GM19023 (cell line): ENCODE results near the gene SPAM1.
"Not testable (repeated sequence)": the region's sequence is repeated elsewhere in the genome, so short reads cannot be mapped to it uniquely, and the experiment has no call there.

Experiments used
- ATAC-seq: cut with Tn5 transposase; IDR thresholded peaks from one replicate; pipeline ENCODE4 v1.9.1; 2021; ENCODE audit warnings: mild to moderate bottlenecking, moderate library complexity; ENCODE audit not compliant: unreplicated experiment

The SPAM1 gene

GRCh38 chr7:123924941-123925340 lies at the start of gene SPAM1:
SPAM1 (plus strand) TSS chr7:123925241; CDS start chr7:123953571, 28,330 bp downstream.
- ATAC-seq, result no peak

- ATAC-seq, result no peak
Measured at GRCh38 chr7:123876557-123877256, 48.3 kb upstream of the SPAM1 start.

DNA sequence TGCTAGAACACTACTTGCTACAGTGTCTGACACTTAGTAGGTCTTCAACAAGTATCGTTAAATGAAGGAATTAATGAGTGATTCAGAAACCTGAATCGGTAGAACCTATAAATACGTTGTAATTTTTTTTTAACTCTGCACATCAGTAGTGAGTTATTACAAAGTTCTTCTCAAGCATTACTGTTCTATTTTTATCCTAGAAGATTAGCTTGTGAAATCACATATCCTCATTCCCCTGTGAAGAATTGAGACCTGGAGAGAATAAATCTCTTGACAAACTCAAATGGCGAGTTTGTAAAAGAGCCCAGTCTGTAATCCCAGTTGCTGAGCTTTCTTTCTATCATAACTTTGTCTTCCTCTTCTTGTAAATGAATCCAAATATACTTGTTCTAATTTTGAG lies 45.4 kb upstream of the SPAM1 start:
- ATAC-seq, result no peak

- no peak for ATAC-seq
Measured at GRCh38 chr7:123881300-123881699, 43.7 kb upstream of the SPAM1 start.

- no peak for ATAC-seq
Measured at GRCh38 chr7:123883154-123883553, 41.9 kb upstream of the SPAM1 start.

DNA sequence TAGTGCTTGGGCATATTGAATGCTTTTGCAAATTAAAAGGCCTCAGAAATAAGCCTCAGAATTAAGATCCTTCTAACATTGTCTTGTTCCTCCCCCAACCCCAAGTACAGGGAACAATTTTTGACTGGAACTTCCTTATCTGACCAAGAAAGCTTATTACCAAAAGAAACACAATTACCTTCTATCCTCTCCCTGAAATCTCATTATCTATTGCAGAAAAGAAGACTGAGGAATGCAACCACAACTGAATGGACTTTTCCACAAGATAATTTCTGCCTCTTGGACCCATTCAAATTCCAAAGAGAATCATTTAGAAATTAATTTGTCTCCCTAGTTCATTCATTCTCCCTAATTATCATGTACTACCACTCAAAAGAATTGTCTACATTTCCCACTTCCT lies 36.8 kb upstream of the SPAM1 start:
- ATAC-seq, result no peak

DNA sequence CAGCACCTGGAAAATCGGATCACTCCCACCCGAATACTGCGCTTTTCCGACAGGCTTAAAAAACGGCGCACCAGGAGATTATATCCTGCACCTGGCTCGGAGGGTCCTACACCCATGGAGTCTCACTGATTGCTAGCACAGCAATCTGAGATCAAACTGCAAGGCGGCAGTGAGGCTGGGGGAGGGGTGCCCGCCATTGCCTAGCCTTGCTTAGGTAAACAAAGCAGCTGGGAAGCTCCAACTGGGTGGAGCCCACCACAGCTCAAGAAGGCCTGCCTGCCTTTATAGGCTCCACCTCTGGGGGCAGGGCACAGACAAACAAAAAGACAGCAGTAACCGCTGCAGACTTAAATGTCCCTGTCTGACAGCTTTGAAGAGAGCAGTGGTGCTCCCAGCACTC lies 30.3 kb upstream of the SPAM1 start:
- ATAC-seq, result not testable (repeated sequence)

- ATAC-seq, result no peak
Measured at GRCh38 chr7:123901101-123901500, 23.9 kb upstream of the SPAM1 start.

DNA sequence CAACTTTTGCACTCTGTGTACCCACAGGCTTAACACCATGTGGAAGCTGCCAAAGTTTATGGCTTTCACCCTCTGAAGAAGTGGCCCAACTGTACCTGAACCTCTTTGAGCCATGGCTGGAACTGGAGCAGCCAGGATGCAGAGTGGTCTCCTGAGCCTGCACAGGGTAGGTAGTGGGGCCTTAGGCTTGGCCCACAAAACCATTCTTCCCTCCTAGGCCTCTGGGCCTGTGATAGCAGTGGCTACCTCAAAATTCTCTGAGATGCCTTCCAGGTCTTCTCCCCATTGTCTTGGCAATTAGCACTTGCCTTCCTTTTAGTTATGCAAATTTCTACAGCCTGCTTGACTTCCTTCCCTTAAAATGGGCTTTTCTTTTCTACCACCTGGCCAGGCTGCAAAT lies 19.3 kb upstream of the SPAM1 start:
- no peak for ATAC-seq

- no peak for ATAC-seq
Measured at GRCh38 chr7:123916240-123916724, 8.8 kb upstream of the SPAM1 start.

- no peak for ATAC-seq
Measured at GRCh38 chr7:123917878-123918277, 7.2 kb upstream of the SPAM1 start.

DNA sequence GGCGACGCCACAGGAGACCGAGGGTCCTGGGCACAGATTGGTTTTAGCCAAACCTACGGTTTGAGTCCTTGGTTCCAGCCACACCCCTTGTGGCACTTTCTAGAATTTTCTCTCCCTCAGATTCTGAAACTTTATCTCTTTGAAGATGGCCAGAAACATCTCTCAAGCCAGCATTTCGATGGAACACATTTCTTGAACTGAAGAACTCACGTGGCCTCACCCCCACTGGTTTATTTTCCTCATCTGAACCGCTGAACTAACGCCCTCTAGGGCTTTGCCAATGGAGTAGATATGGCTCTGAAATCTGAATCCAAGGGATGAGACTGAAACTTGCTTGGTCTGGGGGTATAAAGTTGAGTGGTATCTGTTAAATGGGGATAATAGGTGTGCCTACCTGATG lies 6.7 kb upstream of the SPAM1 start:
- no peak for ATAC-seq

DNA sequence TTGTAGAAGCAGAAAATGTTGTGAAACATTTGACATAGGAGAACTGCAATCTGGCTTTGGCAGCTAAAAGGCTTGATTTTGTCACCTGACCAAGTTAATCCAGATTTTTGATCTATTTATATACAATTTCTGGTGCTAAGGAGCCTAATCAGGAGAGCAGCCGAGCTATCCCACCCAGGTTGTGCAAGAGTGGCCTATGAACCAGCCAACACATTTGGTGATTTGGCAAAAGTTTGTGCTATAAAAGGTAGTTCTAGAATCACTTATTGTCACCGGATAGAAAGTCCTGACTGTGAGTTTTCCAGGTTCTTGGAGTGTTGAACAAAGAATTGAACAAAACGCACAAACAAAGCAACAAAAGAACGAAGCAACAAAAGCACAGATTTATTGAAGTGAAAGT lies 1.4 kb upstream of the SPAM1 start:
- no peak for ATAC-seq

DNA sequence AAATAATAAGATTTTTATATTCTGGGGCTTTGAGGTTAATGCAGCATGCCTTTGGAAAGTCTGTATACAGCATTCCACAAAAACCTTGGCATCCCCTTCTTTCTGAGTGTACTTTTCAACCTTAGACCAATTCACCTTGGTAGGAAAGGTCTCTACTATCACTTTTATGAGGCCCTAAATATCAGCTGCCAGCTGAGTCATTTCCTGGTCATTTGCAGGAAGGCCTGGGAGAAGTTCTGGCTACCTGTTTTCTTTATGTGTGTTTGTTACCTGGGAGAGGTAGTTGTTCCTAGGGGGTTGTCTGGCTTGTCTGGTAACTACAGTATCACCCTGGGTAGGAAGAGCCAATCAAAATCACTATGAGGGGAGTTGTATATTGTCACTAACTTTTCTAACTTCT lies 4.1 kb downstream of the SPAM1 start:
- no peak for ATAC-seq

DNA sequence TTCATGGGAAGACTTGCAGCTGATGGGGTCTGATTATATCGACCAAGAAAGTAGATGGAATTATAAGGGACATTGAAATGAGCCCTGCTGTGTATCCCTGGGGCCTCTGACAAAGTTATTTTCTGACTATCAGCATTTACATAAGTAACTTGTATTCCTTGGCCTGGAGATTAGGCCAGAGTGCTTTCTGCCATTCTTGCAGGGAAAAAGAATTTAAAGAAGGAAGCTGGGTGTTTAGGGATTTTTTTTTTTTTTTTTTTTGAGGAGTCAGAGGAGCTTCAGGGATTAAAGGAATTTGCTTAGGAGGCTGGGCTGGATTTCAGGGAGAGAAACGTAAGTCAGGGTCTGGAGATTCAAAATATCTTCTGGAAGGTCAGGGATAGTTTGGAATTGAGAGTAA lies 4.6 kb downstream of the SPAM1 start:
- ATAC-seq, result no peak

DNA sequence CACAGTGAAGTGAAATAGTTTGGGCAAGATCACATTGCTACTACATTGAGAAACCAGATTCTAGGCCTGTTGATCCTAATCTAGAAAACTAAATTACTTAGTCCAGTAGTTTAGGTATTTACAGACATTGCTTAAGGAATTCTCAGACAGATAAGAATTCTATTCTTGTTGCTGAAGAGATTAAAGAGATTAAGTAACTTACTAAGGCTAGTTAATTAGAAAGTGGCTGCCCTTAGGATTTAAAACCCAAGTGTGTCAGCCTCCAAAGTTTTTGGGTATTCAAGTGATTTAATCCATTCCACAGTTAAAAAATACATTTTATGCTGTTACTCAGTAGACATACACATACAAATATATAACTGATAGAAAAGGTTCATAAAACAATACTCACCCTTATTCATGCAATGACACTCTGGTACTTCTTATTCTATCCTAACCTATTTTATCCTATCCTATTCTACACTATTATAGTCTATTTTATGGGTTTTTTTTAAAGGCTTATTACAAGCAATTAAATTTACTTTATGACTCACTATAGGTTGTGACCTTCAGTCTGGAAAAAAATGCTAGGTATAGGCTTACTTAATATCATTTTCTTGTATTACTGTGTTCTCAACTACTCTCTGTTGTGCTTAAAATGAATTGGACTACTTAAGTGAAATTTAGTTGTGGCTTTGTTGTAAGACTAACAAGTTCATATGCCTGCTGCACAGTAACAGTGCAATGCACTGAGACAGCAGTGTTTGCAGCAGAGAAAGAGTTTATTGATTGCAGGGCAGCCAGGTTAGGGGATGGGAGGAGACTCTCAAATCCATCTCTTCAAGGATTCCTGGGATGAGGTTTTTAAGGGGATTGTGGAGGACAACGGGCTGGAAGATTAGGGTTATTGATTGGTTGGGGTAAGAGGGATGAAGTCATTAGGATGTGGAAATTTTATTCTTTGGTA lies 10.7 kb downstream of the SPAM1 start:
- ATAC-seq, result no peak

DNA sequence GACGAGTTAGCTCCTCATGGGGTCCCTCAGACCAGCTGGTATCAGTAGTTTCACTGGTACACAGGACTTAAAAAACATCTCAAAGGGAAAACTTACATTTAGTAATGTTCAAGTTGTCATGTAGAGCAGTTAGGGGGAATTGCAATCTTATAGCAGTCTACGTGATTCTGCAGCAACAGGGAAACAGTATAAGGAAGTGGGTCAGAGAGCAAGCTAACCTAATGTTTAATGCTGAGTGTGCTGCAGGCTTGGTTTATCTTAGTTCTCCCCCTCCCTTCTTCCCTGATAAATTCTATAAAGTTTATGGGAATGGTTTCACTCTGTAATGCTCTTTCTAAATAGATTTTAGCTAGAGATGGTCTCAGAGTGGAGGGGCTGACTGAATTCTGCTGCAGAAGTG lies 11.3 kb downstream of the SPAM1 start:
- ATAC-seq, result no peak

DNA sequence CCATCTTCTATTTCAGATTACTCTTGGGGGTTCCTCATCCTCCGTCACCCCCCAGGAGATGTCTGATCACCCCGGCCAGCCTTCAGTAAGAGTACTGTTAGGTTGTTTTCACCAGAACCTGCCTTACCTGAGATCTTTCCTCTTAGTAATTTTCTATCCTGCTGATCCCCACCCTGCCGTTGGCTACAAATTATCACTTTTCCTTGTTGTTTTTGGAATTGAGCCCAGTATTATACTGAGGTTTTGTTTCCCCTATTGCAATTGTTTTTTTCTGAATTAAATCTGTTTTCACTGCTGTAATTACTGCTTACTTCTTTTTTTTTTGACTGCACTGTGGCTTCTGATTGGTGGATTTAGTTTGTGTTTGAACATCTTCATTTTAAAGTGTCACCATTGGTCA lies 14.7 kb downstream of the SPAM1 start:
- no peak for ATAC-seq

- ATAC-seq, result no peak
Measured at GRCh38 chr7:123941391-123942180, 16.5 kb downstream of the SPAM1 start.

GRCh38 chr7:123944395-123944794 lies 19.4 kb downstream of the SPAM1 start:
- ATAC-seq, result no peak

- ATAC-seq, result no peak
Measured at GRCh38 chr7:123945938-123946337, 20.9 kb downstream of the SPAM1 start.
